ENCODE data around the gene FAM131B. TPM values are rescaled to one million over a fixed set of nuclear protein-coding genes. Genes with fewer than 3 reads are reported as not detected.

FAM131B gene
- total and polyA plus RNA-seq, 9 of the 15 experiments (the other 6 are each of a cell fraction or from before 2014, with no cell fraction given) = 0.03 to 0.04 TPM; not detected in 7

- TSS peak; percentile 13 for BruUV-seq (replicated peaks)
- TF ChIP-seq, protein P1, sequence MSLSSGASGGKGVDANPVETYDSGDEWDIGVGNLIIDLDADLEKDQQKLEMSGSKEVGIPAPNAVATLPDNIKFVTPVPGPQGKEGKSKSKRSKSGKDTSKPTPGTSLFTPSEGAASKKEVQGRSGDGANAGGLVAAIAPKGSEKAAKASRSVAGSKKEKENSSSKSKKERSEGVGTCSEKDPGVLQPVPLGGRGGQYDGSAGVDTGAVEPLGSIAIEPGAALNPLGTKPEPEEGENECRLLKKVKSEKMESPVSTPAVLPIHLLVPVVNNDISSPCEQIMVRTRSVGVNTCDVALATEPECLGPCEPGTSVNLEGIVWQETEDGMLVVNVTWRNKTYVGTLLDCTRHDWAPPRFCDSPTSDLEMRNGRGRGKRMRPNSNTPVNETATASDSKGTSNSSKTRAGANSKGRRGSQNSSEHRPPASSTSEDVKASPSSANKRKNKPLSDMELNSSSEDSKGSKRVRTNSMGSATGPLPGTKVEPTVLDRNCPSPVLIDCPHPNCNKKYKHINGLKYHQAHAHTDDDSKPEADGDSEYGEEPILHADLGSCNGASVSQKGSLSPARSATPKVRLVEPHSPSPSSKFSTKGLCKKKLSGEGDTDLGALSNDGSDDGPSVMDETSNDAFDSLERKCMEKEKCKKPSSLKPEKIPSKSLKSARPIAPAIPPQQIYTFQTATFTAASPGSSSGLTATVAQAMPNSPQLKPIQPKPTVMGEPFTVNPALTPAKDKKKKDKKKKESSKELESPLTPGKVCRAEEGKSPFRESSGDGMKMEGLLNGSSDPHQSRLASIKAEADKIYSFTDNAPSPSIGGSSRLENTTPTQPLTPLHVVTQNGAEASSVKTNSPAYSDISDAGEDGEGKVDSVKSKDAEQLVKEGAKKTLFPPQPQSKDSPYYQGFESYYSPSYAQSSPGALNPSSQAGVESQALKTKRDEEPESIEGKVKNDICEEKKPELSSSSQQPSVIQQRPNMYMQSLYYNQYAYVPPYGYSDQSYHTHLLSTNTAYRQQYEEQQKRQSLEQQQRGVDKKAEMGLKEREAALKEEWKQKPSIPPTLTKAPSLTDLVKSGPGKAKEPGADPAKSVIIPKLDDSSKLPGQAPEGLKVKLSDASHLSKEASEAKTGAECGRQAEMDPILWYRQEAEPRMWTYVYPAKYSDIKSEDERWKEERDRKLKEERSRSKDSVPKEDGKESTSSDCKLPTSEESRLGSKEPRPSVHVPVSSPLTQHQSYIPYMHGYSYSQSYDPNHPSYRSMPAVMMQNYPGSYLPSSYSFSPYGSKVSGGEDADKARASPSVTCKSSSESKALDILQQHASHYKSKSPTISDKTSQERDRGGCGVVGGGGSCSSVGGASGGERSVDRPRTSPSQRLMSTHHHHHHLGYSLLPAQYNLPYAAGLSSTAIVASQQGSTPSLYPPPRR (CRISPR knock-in tag; IDR thresholded peaks at IDR 0.05; ENCODE audit: borderline replicate concordance) = no peak
- TF ChIP-seq, protein P2, sequence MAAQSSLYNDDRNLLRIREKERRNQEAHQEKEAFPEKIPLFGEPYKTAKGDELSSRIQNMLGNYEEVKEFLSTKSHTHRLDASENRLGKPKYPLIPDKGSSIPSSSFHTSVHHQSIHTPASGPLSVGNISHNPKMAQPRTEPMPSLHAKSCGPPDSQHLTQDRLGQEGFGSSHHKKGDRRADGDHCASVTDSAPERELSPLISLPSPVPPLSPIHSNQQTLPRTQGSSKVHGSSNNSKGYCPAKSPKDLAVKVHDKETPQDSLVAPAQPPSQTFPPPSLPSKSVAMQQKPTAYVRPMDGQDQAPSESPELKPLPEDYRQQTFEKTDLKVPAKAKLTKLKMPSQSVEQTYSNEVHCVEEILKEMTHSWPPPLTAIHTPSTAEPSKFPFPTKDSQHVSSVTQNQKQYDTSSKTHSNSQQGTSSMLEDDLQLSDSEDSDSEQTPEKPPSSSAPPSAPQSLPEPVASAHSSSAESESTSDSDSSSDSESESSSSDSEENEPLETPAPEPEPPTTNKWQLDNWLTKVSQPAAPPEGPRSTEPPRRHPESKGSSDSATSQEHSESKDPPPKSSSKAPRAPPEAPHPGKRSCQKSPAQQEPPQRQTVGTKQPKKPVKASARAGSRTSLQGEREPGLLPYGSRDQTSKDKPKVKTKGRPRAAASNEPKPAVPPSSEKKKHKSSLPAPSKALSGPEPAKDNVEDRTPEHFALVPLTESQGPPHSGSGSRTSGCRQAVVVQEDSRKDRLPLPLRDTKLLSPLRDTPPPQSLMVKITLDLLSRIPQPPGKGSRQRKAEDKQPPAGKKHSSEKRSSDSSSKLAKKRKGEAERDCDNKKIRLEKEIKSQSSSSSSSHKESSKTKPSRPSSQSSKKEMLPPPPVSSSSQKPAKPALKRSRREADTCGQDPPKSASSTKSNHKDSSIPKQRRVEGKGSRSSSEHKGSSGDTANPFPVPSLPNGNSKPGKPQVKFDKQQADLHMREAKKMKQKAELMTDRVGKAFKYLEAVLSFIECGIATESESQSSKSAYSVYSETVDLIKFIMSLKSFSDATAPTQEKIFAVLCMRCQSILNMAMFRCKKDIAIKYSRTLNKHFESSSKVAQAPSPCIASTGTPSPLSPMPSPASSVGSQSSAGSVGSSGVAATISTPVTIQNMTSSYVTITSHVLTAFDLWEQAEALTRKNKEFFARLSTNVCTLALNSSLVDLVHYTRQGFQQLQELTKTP (IDR thresholded peaks at IDR 0.05; ENCODE audit: low read depth in 1 of 2, partially characterized antibody in 2 of 2) = no peak
- TF ChIP-seq ZNF23 (CRISPR knock-in tag; IDR thresholded peaks at IDR 0.05) (no peak), LEF1 (IDR thresholded peaks at IDR 0.05) (no peak), ZNF282 (CRISPR knock-in tag; IDR thresholded peaks at IDR 0.05) (no peak), SIN3B (IDR thresholded peaks at IDR 0.05; ENCODE audit: low read depth) (no peak), KLF6 (CRISPR knock-in tag; IDR thresholded peaks at IDR 0.05; ENCODE audit: borderline replicate concordance) (no peak), HMG20A (CRISPR knock-in tag; conservative IDR thresholded peaks at IDR 0.05) (no peak), ETV1 (tag; conservative IDR thresholded peaks at IDR 0.05; ENCODE audit: low read depth) (no peak), ZNF143 (CRISPR knock-in tag; IDR thresholded peaks at IDR 0.05) (no peak), RBM22 (IDR thresholded peaks at IDR 0.05; ENCODE audit: low read depth, low read length, poor library complexity, severe bottlenecking) (no peak), ZBTB9 (CRISPR knock-in tag; IDR thresholded peaks at IDR 0.05) (no peak)
Measured at GRCh38 chr7:143390773-143391317, 28.3 kb upstream of the FAM131B start.

More at GRCh38 chr7:143390773-143391317, 28.3 kb upstream of the FAM131B start:
- H3K9ac ChIP-seq (ENCODE audit: insufficient read depth in 1 of 2, low read depth in 2 of 2, low read length in 2 of 2) = peak overlapping the region in 1 of 2 experiments; percentile 45; a peak in 1 of 4 replicates
- POLR2A ChIA-PET = interaction anchor here (0.7 to 9.7 kb wide), 6 partner anchors 8 to 54 kb away, joined by 3 to 131 read pairs (median 3); partner anchors contain the start of genes EPHA1 and ZYX
- CTCF ChIA-PET (ENCODE audit: low intra/inter-chr PET ratio) = no interaction called here
- H2AFZ ChIP-seq (ENCODE audit: low read depth, low read length) = no peak overlapping the region
- no peak overlapping the region for H3K4me2 ChIP-seq (ENCODE audit: insufficient read depth, low read length)
- peaks cover 0 to 28% of the 10 kb centered on the region in 2 experiments; a peak in 3 of 5 replicates for H3K4me1 ChIP-seq (replicated peaks in 1 of 2; ENCODE audit: control insufficient read depth in 2 of 2, insufficient read depth in 2 of 2, low read length in 2 of 2)
- WGBS (ENCODE audit: insufficient coverage, low coverage, missing lambda C conversion rate) = 96% methylated on average over 9 of the region's 9 CpGs
- in situ Hi-C loops (cut with MboI) = no loop called here
- H3K4me3 ChIP-seq = no peak overlapping the region
- peaks cover 27% of the 10 kb centered on the region for H4K20me1 ChIP-seq (replicated peaks; ENCODE audit: control insufficient read depth, insufficient read depth, low read length)
- no peaks in the 10 kb centered on the region for H3K9me3 ChIP-seq (replicated peaks; ENCODE audit: control insufficient read depth, insufficient read depth, low read depth, low read length)
- DNase-seq (ENCODE audit: extremely low read depth in 1 of 4, low spot score in 3 of 4) (no peak), FAIRE-seq (no peak), ATAC-seq (no peak)
- H3K9me1 ChIP-seq (ENCODE audit: control insufficient read depth, insufficient read depth, low read length) = peaks cover 8% of the 10 kb centered on the region
- H3K36me3 ChIP-seq (ENCODE audit: control insufficient read depth, insufficient read depth, low read length) = peaks cover 55% of the 10 kb centered on the region; the same call in 2 of the 3 replicates
- no peaks in the 10 kb centered on the region for H3K79me2 ChIP-seq (ENCODE audit: control insufficient read depth, insufficient read depth, low read length)
- H3K27ac ChIP-seq (ENCODE audit: extremely low read depth, low read depth, low read length) = no peak overlapping the region
- peaks cover 5 to 26% of the 10 kb centered on the region in 2 experiments; a peak in 4 of 5 replicates for H3K27me3 ChIP-seq (ENCODE audit: control insufficient read depth in 2 of 2, insufficient read depth in 2 of 2, low read length in 2 of 2)
- intact Hi-C loops (cut with micrococcal nuclease) = no loop called here
